ENCODE data around the gene RALGAPB.

DNA sequence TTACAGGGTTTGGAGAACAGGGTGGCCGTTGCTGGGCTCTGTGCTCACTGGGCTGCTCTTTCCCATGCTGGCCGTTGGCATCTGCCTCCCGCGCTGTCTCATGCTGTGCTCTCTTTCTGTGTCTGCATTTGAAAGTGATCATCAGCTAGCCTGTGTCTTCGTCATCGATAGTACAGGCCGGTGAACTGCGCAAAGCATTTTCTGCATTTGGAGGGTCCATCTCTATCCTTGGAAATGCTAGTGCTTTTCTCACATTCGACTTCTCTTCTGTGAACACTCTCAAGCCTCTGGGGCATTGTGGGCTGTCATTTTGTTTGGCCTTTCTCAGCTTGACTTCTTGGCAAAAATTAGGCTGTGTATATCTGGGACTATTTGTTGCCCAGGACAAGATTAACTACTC, 30.7 kb upstream of the RALGAPB start:
- TF ChIP-seq EHMT2 (IDR thresholded peaks at IDR 0.05; ENCODE audit: low read depth) (no peak), E2F6 (IDR thresholded peaks at IDR 0.05; ENCODE audit: borderline replicate concordance, low read depth) (no peak), MAX (IDR thresholded peaks at IDR 0.05) (no peak), POLR2A (IDR thresholded peaks at IDR 0.05; ENCODE audit: low read length) (no peak), MAFK (IDR thresholded peaks at IDR 0.05; ENCODE audit: partially characterized antibody) (no peak), EP300 (IDR thresholded peaks at IDR 0.05) (no peak), JUN (IDR thresholded peaks at IDR 0.05) (no peak), RARB (CRISPR knock-in tag; IDR thresholded peaks at IDR 0.05) (no peak), MAZ (IDR thresholded peaks at IDR 0.05; ENCODE audit: borderline replicate concordance, low read depth, low read length) (no peak), HDAC2 (IDR thresholded peaks at IDR 0.05) (no peak)
- TF ChIP-seq, protein P1, sequence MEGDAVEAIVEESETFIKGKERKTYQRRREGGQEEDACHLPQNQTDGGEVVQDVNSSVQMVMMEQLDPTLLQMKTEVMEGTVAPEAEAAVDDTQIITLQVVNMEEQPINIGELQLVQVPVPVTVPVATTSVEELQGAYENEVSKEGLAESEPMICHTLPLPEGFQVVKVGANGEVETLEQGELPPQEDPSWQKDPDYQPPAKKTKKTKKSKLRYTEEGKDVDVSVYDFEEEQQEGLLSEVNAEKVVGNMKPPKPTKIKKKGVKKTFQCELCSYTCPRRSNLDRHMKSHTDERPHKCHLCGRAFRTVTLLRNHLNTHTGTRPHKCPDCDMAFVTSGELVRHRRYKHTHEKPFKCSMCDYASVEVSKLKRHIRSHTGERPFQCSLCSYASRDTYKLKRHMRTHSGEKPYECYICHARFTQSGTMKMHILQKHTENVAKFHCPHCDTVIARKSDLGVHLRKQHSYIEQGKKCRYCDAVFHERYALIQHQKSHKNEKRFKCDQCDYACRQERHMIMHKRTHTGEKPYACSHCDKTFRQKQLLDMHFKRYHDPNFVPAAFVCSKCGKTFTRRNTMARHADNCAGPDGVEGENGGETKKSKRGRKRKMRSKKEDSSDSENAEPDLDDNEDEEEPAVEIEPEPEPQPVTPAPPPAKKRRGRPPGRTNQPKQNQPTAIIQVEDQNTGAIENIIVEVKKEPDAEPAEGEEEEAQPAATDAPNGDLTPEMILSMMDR (IDR thresholded peaks at IDR 0.05): no peak

Data from A549 (cell line).